GM18499 (cell line): ENCODE data around the gene NXF2.
"Not testable (repeated sequence)": the region's sequence is repeated elsewhere in the genome, so short reads cannot be mapped to it uniquely, and the experiment has no call there.

ENCODE experiments used
- ATAC-seq: cut with Tn5 transposase; IDR thresholded peaks from one replicate; pipeline ENCODE4 v1.9.1; 2021; ENCODE audit warnings: moderate number of reproducible peaks; ENCODE audit not compliant: insufficient read depth, unreplicated experiment

The NXF2 gene

GRCh38 chrX:102246893-102247292 is at the start of gene NXF2:
TSS of gene NXF2 (plus strand) at chrX:102247167. CDS start at chrX:102307079, 59,912 bp downstream.
- not testable (repeated sequence) for ATAC-seq

GRCh38 chrX:102207940-102208339 is 39.0 kb upstream of the NXF2 start:
- not testable (repeated sequence) for ATAC-seq

- ATAC-seq: not testable (repeated sequence)
Measured at GRCh38 chrX:102214986-102215385, 32.0 kb upstream of the NXF2 start, which contains the start of gene TCP11X1. TSS of gene TCP11X1 (plus strand) at chrX:102215301.

GRCh38 chrX:102216497-102216896 is 30.5 kb upstream of the NXF2 start:
- ATAC-seq: not testable (repeated sequence)

- not testable (repeated sequence) for ATAC-seq
Measured at GRCh38 chrX:102235678-102236077, 11.3 kb upstream of the NXF2 start.

- ATAC-seq: not testable (repeated sequence)
Measured at GRCh38 chrX:102240265-102240664, 6.7 kb upstream of the NXF2 start.

- ATAC-seq: not testable (repeated sequence)
Measured at GRCh38 chrX:102272231-102272630, 25.3 kb downstream of the NXF2 start.

- ATAC-seq: no peak
Measured at GRCh38 chrX:102338162-102338561, 91.2 kb downstream of the NXF2 start.

GRCh38 chrX:102339312-102340298 is 92.6 kb downstream of the NXF2 start:
- no peak for ATAC-seq

GRCh38 chrX:102341867-102342266 is 94.9 kb downstream of the NXF2 start:
- ATAC-seq: no peak

GRCh38 chrX:102345916-102346315 is 98.9 kb downstream of the NXF2 start:
- ATAC-seq: no peak
